IPS DF 4.7 (cell line): ENCODE results near the gene ITGB3.

ENCODE experiments used
- DNase-seq: peaks from one replicate; pipeline ENCODE4 v3.0.0-alpha.2; 2013; ENCODE audit warnings: low spot score; ENCODE audit errors: extremely low read depth

The ITGB3 gene

DNA sequence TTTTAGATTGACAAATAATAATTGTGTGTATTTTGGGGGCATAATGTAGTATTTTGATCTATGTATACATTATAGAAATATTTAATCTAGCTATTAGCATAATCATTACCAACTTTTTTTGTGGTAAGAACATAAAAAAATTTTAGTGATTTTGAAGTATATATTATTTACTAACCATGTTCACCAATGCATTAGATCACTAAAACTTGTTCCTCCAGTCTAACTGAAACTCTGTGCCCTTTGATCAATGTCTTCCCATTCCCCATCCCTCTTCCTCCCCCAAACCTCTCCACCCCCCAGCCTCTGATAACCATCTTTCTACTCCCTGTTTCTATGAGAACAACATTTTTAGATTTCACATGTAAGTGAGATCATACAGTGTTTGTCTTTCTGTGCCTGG, 78.7 kb downstream of the ITGB3 start:
- DNase-seq, result no peak

DNA sequence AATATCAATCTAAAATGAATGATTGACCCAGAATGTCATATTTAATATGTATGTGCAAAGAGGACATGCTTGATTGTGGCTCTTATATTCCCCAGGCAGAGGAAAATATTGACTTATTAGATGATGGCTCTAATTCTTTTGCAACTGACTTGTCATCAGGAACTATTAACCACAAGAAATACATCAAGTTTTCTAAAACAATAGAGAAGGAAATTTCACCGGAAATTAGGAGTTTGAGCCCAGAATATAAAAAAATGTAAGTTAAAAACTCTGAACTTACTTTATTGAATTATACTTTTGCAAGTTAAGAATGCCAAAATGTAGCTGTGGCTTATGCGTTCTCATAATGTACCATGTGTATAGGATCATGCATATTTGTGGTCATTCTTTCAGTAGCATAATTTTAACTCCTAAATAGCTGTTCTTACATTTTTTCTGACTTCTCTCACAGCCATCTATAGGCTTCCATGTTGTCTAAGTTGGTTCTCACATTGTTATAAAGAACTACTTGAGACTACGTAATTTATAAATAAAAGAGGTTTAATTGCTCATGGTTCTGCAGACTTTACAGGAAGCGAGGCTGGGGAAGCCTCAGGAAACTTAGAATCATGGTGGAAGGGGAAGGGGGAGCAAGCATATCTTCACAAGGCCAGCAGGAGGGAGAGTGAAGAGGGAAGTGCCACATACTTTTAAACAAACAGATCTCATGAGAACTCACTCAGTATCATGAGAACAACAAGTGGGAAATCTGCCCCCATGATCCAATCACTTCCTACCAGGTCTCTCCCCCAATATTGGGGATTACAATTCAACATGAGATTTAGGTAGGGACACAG, 81.7 kb downstream of the ITGB3 start:
- DNase-seq, result no peak

DNA sequence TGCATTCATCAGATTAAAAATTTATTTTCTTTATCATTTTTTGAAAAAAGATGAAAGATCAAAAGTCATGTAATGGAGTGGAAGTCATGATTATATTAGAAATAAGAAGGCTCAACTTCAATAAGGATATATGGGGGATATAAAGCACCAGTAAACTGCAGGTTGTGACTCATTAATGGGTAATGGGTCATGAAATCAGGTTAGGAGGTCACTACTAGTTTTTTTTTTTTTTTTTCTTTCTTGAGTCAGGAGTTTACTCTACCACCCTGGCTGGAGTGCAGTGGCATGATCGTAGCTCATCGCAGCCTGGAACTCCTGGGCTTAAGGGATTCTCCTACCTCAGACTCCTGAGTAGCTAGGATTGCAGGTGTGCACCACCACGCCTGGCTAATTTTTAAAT, 84.4 kb downstream of the ITGB3 start:
- DNase-seq, result no peak

GRCh38 chr17:47352848-47353247, 99.2 kb downstream of the ITGB3 start:
- DNase-seq, result no peak

- DNase-seq, result no peak
Observed at GRCh38 chr17:47358652-47359051, 105.0 kb downstream of the ITGB3 start.
